HEK293T (cell line): ENCODE results near the gene RAB9B.

Experiments used
- CTCF ChIA-PET: fragments of 350-600 bp; formaldehyde crosslinking; extraction: SDS; loops from one replicate; lab custom pipeline; 2021; ENCODE audit warnings: antibody characterized with exemption, inconsistent platforms; lab: Yijun Ruan, JAX
- POLR2A ChIA-PET: fragments of 350-600 bp; formaldehyde crosslinking; extraction: SDS; loops from one replicate; lab custom pipeline; 2020; ENCODE audit warnings: antibody characterized with exemption, inconsistent platforms; lab: Yijun Ruan, JAX
- DNase-seq: peaks from one replicate; pipeline ENCODE4 v3.0.0; 2012; ENCODE audit warnings: mixed read lengths; ENCODE audit errors: extremely low spot score
- ARNT ChIP-seq: fragments of 450-650 bp; IDR thresholded peaks from 2 replicates; pipeline ENCODE4 v1.6.1; 2017; ENCODE audit warnings: mild to moderate bottlenecking
- BHLHE40 ChIP-seq: fragments of 450-650 bp; IDR thresholded peaks from 2 replicates; pipeline ENCODE4 v1.6.1; 2016; ENCODE audit warnings: mild to moderate bottlenecking, moderate library complexity, borderline replicate concordance
- CTBP1 ChIP-seq: fragments of 450-650 bp; IDR thresholded peaks from 2 replicates; pipeline ENCODE4 v1.6.1; 2016; ENCODE audit warnings: borderline replicate concordance
- ELF4 ChIP-seq: fragments of 450-650 bp; IDR thresholded peaks from 2 replicates; pipeline ENCODE4 v1.6.1; 2017; ENCODE audit warnings: antibody characterized with exemption
- FOXA1 ChIP-seq: fragments of 450-650 bp; IDR thresholded peaks from 2 replicates; pipeline ENCODE4 v1.6.1; 2016; ENCODE audit warnings: mild to moderate bottlenecking
- FOXK2 ChIP-seq: fragments of 450-650 bp; IDR thresholded peaks from 2 replicates; pipeline ENCODE4 v1.6.1; 2016; ENCODE audit warnings: mild to moderate bottlenecking
- FOXM1 ChIP-seq: fragments of 450-650 bp; IDR thresholded peaks from 2 replicates; pipeline ENCODE4 v1.6.1; 2017; ENCODE audit warnings: mild to moderate bottlenecking, borderline replicate concordance
- HDGF ChIP-seq: fragments of 450-650 bp; IDR thresholded peaks from 2 replicates; pipeline ENCODE4 v1.6.1; 2017; ENCODE audit warnings: antibody characterized with exemption, borderline replicate concordance
- L3MBTL2 ChIP-seq: fragments of 450-650 bp; conservative IDR thresholded peaks from 2 replicates; pipeline ENCODE4 v1.6.1; 2016; ENCODE audit warnings: mild to moderate bottlenecking
- LEF1 ChIP-seq: fragments of 450-650 bp; IDR thresholded peaks from 2 replicates; pipeline ENCODE4 v1.6.1; 2017; ENCODE audit warnings: mild to moderate bottlenecking, borderline replicate concordance
- NFRKB ChIP-seq: fragments of 450-650 bp; IDR thresholded peaks from 2 replicates; pipeline ENCODE4 v1.6.1; 2016; ENCODE audit warnings: mild to moderate bottlenecking, moderate library complexity
- SP1 ChIP-seq: fragments of 450-650 bp; IDR thresholded peaks from 2 replicates; pipeline ENCODE4 v1.6.1; 2017
- SUZ12 ChIP-seq: fragments of 450-650 bp; IDR thresholded peaks from 2 replicates; pipeline ENCODE4 v1.6.1; 2016; ENCODE audit warnings: mild to moderate bottlenecking
- TARDBP ChIP-seq: fragments of 450-650 bp; IDR thresholded peaks from 2 replicates; pipeline ENCODE4 v1.6.1; 2016
- ZNF384 ChIP-seq: fragments of 450-650 bp; IDR thresholded peaks from 2 replicates; pipeline ENCODE4 v1.6.1; 2016
- TF ChIP-seq, protein P1 (sequence below): fragments of 450-650 bp; IDR thresholded peaks from 2 replicates; pipeline ENCODE4 v1.6.1; 2016

Gene RAB9B

GRCh38 chrX:103783196-103783595, 48.9 kb downstream of the RAB9B start:
- POLR2A ChIA-PET, result interaction anchor here (1.0 kb wide), 1 partner anchor 52 kb away, joined by 3 read pairs; no protein-coding TSS in a partner anchor
- no peak for DNase-seq
- TF ChIP-seq FOXK2, result no peak
- CTCF ChIA-PET, result interaction anchor here (0.5 to 1.1 kb wide), 3 partner anchors 9 to 258 kb away, joined by 3 read pairs; no protein-coding TSS in a partner anchor

DNA sequence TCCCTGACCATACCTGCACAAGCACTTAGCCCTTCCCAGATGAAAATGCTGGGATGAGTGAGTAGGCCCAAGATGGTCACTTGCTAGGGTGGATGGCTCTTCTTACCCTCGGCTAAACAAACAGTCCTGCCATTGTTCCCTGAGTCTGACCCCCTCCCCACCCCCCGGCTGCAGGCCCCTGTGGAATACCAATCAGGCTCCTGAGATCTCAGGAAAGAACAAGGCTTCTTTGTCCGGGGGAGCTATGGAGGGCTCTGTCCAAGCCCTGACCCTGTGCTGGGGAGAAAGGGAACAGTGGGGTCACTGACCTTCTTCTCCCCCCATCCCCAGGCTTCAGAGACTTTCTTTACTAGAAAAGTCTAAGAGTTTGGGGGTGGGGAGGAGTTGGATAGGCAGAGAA, 49.4 kb downstream of the RAB9B start:
- DNase-seq, result no peak
- no peak for TF ChIP-seq L3MBTL2
- TF ChIP-seq TARDBP, result no peak
- TF ChIP-seq CTBP1, result no peak
- no peak for TF ChIP-seq FOXA1
- no peak for TF ChIP-seq HDGF
- TF ChIP-seq SP1, result no peak
- TF ChIP-seq NFRKB, result no peak
- no peak for TF ChIP-seq FOXM1
- no peak for TF ChIP-seq SUZ12
- TF ChIP-seq, protein P1, sequence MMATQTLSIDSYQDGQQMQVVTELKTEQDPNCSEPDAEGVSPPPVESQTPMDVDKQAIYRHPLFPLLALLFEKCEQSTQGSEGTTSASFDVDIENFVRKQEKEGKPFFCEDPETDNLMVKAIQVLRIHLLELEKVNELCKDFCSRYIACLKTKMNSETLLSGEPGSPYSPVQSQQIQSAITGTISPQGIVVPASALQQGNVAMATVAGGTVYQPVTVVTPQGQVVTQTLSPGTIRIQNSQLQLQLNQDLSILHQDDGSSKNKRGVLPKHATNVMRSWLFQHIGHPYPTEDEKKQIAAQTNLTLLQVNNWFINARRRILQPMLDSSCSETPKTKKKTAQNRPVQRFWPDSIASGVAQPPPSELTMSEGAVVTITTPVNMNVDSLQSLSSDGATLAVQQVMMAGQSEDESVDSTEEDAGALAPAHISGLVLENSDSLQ, result no peak
- no peak for TF ChIP-seq ARNT
- TF ChIP-seq LEF1, result no peak
- no peak for TF ChIP-seq ZNF384
- TF ChIP-seq ELF4, result no peak
- POLR2A ChIA-PET, result no interaction called here
- CTCF ChIA-PET, result interaction anchor here (0.5 to 0.6 kb wide), 3 partner anchors 20 to 258 kb away, joined by 3 to 4 read pairs (median 3); no protein-coding TSS in a partner anchor

GRCh38 chrX:103781706-103782105, 50.4 kb downstream of the RAB9B start:
- POLR2A ChIA-PET, result no interaction called here
- CTCF ChIA-PET, result interaction anchor here (1.0 kb wide), 1 partner anchor 10 kb away, joined by 3 read pairs; no protein-coding TSS in a partner anchor
- no peak for DNase-seq
- no peak for TF ChIP-seq NFRKB
- TF ChIP-seq ZNF384, result no peak

GRCh38 chrX:103781062-103781402, 51.0 kb downstream of the RAB9B start:
- CTCF ChIA-PET, result interaction anchor here (0.6 to 1.0 kb wide), 2 partner anchors 10 to 506 kb away, joined by 3 read pairs; no protein-coding TSS in a partner anchor
- TF ChIP-seq SP1 (no peak), HDGF (no peak), ARNT (no peak), TARDBP (no peak), LEF1 (no peak), CTBP1 (no peak), FOXM1 (no peak), BHLHE40 (no peak), L3MBTL2 (no peak)
- TF ChIP-seq, protein P1, result no peak

GRCh38 chrX:103780336-103781061, 51.6 kb downstream of the RAB9B start:
- POLR2A ChIA-PET, result no interaction called here
- no peak for DNase-seq
- CTCF ChIA-PET, result interaction anchor here (0.6 to 1.0 kb wide), 2 partner anchors 11 to 507 kb away, joined by 3 read pairs; no protein-coding TSS in a partner anchor
- TF ChIP-seq L3MBTL2 (no peak), NFRKB (no peak), SUZ12 (no peak), CTBP1 (no peak), FOXA1 (no peak), ELF4 (no peak), LEF1 (no peak), ARNT (no peak), TARDBP (no peak), BHLHE40 (no peak), HDGF (no peak), FOXK2 (no peak)
- TF ChIP-seq, protein P1, result no peak

More at GRCh38 chrX:103781062-103781402, 51.0 kb downstream of the RAB9B start:
- POLR2A ChIA-PET, result no interaction called here
- DNase-seq, result no peak

- POLR2A ChIA-PET, result no interaction called here
- no peak for TF ChIP-seq NFRKB
- TF ChIP-seq BHLHE40, result no peak
- TF ChIP-seq FOXK2, result no peak
- TF ChIP-seq ZNF384, result no peak
- TF ChIP-seq, protein P1, result no peak
- no peak for TF ChIP-seq FOXA1
- TF ChIP-seq L3MBTL2, result no peak
- TF ChIP-seq ELF4, result no peak
- TF ChIP-seq SP1, result no peak
- no peak for DNase-seq
- CTCF ChIA-PET, result interaction anchor here (0.6 kb wide), 1 partner anchor 76 kb away, joined by 3 read pairs; no protein-coding TSS in a partner anchor
Observed at GRCh38 chrX:103779141-103779789, 52.8 kb downstream of the RAB9B start.
